Measurements from ENCODE around the gene CCSER1.
"Not testable (repeated sequence)": the region's sequence is repeated elsewhere in the genome, so short reads cannot be mapped to it uniquely, and the experiment has no call there.

The CCSER1 gene

DNA sequence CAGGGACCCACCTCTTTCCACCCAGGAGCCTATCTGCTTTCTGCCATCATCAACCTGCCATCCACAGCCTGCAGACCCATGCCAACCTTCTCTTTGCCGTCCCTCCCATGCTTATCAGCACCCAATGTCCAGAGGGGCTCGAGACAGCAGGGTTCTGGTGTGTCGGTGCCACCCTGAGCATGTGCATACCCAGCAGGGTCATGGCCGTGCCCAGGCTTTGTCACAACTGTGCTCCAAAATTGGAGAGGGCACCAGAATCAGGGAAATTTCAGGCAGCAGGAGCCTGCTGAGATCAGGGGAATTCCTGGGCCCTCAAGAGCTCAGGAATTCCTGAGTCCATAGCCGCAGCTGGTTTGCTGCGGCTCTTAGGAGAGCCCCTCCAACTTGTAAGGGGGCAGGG is 330.6 kb downstream of the CCSER1 start:
- no peak for DNase-seq

DNA sequence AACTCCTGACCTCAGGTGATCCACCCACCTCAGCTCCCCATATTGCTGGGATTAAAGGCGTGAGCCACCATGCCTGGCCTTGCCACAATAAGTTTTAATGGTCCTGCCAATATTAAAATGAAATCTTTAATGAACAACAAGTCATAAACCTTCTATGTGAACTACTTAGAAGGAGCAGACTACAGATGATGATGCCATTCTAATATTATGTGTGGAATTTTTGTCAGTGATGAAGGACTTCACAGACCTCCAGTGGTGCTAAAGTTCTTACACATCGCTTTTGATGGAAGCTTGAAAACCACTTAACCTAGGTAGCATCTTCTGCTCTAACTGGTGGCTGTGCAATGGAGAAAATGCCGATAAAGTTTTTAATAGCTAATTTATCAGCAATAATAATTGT is 331.4 kb downstream of the CCSER1 start:
- no peak for DNase-seq

GRCh38 chr4:90474484-90474883 is 347.3 kb downstream of the CCSER1 start:
- DNase-seq, result no peak

- DNase-seq, result no peak
Measured at GRCh38 chr4:90476019-90476418, 348.8 kb downstream of the CCSER1 start.

- DNase-seq, result no peak
Measured at GRCh38 chr4:90476586-90476985, 349.4 kb downstream of the CCSER1 start.

GRCh38 chr4:90484894-90485293 is 357.7 kb downstream of the CCSER1 start:
- not testable (repeated sequence) for DNase-seq

- no peak for DNase-seq
Measured at GRCh38 chr4:90486346-90486745, 359.2 kb downstream of the CCSER1 start.

DNA sequence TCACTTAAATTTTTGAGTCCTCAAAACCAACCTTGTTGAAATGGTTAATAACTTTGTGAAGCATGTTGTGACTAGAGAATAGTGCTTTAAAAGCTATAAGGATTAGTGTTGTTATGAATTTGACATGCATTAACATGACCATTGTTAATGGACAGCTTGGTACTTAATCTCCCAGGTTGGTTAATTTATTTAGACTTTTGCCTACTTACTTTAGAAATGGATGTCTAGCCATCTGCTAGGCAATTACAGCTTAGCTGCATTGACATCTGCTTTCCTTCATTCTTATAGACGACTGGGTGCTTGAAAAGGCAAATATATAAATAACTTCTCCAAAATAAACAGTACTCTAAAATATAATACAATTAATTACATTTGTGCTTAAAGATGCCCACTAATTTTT is 368.0 kb downstream of the CCSER1 start:
- DNase-seq, result no peak

DNA sequence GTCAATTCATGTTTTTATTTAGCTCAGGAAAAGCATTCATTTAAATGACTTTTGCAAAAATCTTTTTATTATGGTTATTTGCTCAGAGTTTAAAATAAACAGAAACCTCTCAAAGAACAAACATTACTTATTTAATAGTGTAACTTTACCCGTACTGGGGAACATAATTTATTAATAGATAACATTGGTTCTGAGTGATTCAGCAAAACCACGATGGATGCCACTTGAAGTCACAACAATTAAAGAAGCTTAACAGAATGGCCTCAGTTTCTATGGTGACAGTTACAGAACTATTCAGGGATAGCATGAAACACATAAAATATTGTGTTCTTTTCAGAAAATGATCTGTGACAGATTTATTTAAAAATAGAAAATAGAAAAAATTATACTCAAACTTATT is 368.7 kb downstream of the CCSER1 start:
- no peak for DNase-seq

- DNase-seq, result no peak
Measured at GRCh38 chr4:90498175-90498574, 371.0 kb downstream of the CCSER1 start.

GRCh38 chr4:90503677-90504076 is 376.5 kb downstream of the CCSER1 start:
- no peak for DNase-seq

- DNase-seq, result no peak
Measured at GRCh38 chr4:90515191-90515590, 388.0 kb downstream of the CCSER1 start.

- DNase-seq, result no peak
Measured at GRCh38 chr4:90528551-90528950, 401.4 kb downstream of the CCSER1 start.

DNA sequence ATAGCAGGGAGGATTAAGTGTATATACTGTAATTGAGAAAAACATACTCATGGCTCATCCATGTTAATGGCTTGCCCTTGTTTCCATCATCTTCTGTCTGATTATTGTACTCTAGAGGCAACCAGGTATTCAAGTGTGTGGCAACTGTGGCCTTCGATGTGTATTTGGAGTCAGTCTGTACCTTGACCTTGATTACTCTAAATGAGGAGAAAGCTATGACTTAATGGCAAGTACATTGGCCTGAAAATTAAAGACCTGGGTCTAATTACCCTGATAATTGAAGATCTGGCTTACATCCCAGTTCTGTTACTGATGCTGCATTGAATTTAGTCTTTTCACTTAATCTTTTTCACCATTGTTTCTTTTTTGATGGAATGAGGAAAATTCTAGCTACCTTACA is 409.2 kb downstream of the CCSER1 start:
- DNase-seq, result no peak

- DNase-seq, result no peak
Measured at GRCh38 chr4:90537491-90537890, 410.3 kb downstream of the CCSER1 start.

GRCh38 chr4:90540536-90540935 is 413.3 kb downstream of the CCSER1 start:
- no peak for DNase-seq

GRCh38 chr4:90542216-90542615 is 415.0 kb downstream of the CCSER1 start:
- no peak for DNase-seq

DNA sequence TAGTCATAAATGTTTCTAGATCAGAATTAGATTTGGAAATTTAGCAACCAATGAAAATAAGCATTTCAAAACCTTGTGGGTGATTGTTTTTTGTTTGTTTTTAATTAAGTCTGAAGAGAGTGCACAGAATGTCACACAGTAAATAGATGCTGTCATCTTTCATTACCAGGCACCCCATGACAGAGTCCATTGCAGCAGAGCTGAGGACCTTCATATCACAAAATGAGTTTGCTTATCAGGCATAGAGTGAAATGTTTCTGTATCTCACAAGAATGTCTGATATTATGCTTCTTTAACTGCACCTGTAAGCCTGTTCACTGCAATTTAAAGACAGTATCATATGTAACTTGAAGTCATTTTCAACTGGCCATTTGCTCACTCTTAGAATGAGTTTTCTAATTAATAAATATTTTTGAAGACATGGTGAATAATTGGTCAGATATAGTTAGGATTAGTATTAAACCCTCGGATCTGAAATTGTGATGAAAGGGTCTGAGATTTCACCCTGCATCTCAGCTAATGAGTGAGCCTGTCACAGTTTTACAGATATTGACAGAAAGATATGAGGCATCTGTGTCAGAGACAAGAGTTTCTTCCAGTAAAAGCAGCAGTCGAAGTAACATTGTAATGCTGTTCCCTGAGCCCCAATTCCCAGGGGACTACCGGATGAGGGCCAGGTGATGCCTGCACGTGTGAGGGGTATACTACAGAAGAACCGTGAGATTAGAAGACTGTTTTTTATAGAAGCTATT is 416.4 kb downstream of the CCSER1 start:
- DNase-seq, result no peak

GRCh38 chr4:90544532-90545045 is 417.4 kb downstream of the CCSER1 start:
- DNase-seq, result no peak

DNA sequence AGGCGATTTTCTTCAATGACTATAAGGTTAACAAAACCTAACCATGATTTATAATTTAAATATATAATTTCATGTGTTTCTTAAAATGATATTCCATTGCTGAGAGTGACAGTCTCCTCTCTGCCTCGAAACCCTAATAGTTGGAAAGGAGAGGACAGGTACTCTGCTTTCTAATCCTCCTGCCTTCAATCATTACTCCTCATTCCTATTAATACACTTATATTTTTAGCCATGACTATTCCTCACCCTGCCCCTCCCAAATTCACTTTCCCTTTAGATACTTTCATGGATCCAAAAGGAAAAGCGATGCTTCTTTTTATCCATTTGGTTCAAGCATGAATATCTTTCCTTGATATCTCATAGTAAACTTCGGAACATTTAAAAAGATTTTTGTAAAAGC is 418.2 kb downstream of the CCSER1 start:
- no peak for DNase-seq

DNA sequence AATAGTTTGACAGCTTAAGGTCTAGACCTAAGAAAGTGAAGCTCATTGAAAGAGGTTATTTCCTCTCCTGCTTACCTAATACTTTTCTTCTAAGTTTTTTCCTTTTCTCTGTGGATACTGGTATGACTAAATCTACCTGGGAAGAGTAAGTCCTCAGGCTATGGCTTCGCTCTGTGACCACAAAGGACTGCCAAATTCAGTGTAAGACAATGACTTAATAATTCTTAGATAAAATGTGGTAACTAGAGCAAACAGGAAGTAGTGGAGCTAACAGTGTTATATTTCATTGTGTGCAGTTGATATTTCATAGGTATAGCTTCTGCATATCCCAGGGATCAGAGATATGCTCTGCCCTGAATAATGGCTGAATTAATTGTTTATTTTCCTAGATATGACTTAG is 418.9 kb downstream of the CCSER1 start:
- no peak for DNase-seq

- no peak for DNase-seq
Measured at GRCh38 chr4:90570615-90571014, 443.4 kb downstream of the CCSER1 start.

DNA sequence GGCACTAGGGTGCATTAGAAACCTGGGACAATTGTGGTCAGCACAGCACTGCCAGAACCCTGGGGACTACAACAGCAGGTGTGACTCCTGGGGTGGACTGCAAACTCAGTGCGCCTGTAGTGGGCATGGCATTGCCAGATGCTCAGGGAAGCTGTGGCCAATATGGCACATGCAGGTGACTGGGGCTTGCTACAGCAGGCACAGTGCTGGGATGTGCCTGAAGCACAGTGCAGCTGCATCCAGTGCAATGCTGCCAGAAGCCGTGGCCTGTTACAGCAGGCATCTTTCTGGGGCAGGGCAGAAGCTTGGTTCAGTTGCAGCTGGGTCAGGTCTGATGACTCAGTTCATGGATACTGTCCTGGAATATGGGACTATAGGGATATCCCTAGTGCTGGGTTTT is 445.8 kb downstream of the CCSER1 start:
- DNase-seq, result no peak

DNA sequence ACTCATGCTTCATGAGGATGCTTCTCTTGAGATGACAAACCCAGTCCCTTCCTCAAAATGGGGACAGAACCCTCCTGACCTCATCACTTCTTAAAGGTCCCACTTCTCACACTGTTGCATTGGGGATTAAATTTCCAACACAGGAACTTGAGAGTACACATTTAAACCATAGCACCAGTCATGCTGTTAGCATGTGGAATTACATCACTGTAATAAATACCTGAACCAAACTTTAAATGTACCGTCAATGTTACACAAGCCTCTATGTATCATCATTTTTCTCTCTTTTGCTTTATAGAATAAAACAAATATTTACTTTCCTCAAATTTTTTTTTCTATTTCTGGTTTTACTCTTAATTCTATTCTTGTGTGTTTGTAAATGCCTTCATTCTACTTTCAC is 448.2 kb downstream of the CCSER1 start:
- no peak for DNase-seq

DNA sequence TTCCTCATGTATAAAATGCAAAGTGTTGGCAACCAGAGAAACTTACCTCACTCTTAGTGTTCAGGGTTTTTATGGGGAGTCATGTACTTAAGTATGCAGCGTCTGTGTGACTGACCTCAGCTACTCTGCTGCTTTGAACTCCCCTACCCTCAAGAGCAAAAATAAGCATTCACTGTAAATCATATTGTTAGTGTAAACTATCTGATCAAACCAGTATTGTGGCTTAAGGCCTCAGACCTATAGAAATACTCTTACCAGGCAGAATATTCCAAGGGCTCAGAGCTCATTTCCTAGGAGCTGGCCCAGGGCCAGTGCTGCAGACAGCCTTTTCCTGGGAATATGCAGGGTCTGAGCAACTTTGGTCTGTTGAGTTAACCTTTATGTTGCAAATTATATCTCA is 453.1 kb downstream of the CCSER1 start:
- no peak for DNase-seq
